SK-N-MC (cell line): Measurements from ENCODE around the gene INSYN1.

Experiments used
- FOXP2 ChIP-seq: optimal IDR thresholded peaks from 2 replicates; pipeline ENCODE3; 2011; ENCODE audit warnings: mild to moderate bottlenecking, moderate library complexity; ENCODE audit not compliant: insufficient read depth; ENCODE audit errors: extremely low read length, control extremely low read depth
- POLR2AphosphoS5 ChIP-seq: IDR thresholded peaks from 2 replicates; pipeline ENCODE4 v1.6.1; 2012; ENCODE audit warnings: mild to moderate bottlenecking, low read depth, low read length, borderline replicate concordance

- TF ChIP-seq POLR2AphosphoS5 (no peak), FOXP2 (no peak)
Observed at GRCh38 chr15:73777741-73778140, 24.6 kb upstream of the INSYN1 start.
